SK-N-SH (cell line): Measurements from ENCODE around the gene IRAK4. TPM values are rescaled to one million over a fixed set of nuclear protein-coding genes. Genes with fewer than 3 reads are reported as not detected.

Experiments used
- CTCF ChIA-PET: fragments of 300-600, 350-600 bp; formaldehyde crosslinking; extraction: SDS; loops from one replicate; lab custom pipeline; 2021; lab: Yijun Ruan, JAX
- POLR2A ChIA-PET: fragments of 350-600 bp; sonication (Branson Sonifier 250); formaldehyde crosslinking; extraction: SDS; loops from one replicate; lab custom pipeline; 2020; ENCODE audit warnings: antibody characterized with exemption, inconsistent platforms; lab: Yijun Ruan, JAX
- DNase-seq: peaks from one replicate; pipeline ENCODE4 v3.0.0; 2012
- H2AFZ ChIP-seq: fragments of 200-600 bp; sonication (generic); 2 replicates; pipeline ENCODE4 v1.8.1; 2016; ENCODE audit warnings: antibody characterized with exemption, mild to moderate bottlenecking, low read depth
- H3F3A ChIP-seq: fragments of 200-600 bp; sonication (generic); replicated peaks from 2 replicates; pipeline ENCODE3; 2016; ENCODE audit warnings: antibody characterized with exemption, mild to moderate bottlenecking; ENCODE audit not compliant: insufficient read depth
- H3K27ac ChIP-seq, 2 experiments: fragments of 200-500 bp in 1 of 2; fragments of 200-600 bp in 1 of 2; sonication (Bioruptor generic) in 1 of 2; sonication (generic), shearing (Covaris generic) in 1 of 2; 2 replicates each; pipeline versions ENCODE4 v1.5.1 to v1.6.1; 2014 to 2016; ENCODE audit warnings: low read depth in 2 of 2, inconsistent platforms in 1 of 2, low read length in 1 of 2, mild to moderate bottlenecking in 1 of 2, mixed read lengths in 1 of 2
- H3K27me3 ChIP-seq: fragments of 200-600 bp; sonication (generic), shearing (Covaris generic); 2 replicates; pipeline ENCODE4 v1.6.1; 2016; ENCODE audit warnings: mixed run types; ENCODE audit not compliant: insufficient read depth
- H3K36me3 ChIP-seq, 2 experiments: fragments of 200-500 bp in 1 of 2; fragments of 200-600 bp in 1 of 2; sonication (Bioruptor generic) in 1 of 2; sonication (generic) in 1 of 2; replicated peaks in 1 of 2; 2 replicates each; pipeline versions ENCODE3 to v1.5.1; 2014 to 2016; ENCODE audit warnings: low read length in 1 of 2, mild to moderate bottlenecking in 1 of 2; ENCODE audit not compliant: insufficient read depth in 2 of 2, control insufficient read depth in 1 of 2
- H3K4me1 ChIP-seq, 2 experiments: fragments of 200-500 bp in 1 of 2; fragments of 200-600 bp in 1 of 2; sonication (Bioruptor generic) in 1 of 2; sonication (generic), shearing (Covaris generic) in 1 of 2; 2 replicates each; pipeline versions ENCODE4 v1.5.1 to v1.6.1; 2014 to 2016; ENCODE audit warnings: low read depth in 1 of 2, low read length in 1 of 2, mixed run types in 1 of 2; ENCODE audit not compliant: insufficient read depth in 2 of 2, control insufficient read depth in 1 of 2
- H3K4me2 ChIP-seq: fragments of 200-600 bp; sonication (generic), shearing (Covaris generic); 2 replicates; pipeline ENCODE4 v1.6.1; 2017; ENCODE audit warnings: mixed run types
- H3K4me3 ChIP-seq, 2 experiments: fragments of 200-500 bp in 1 of 2; fragments of 200-600 bp in 1 of 2; sonication (Bioruptor generic) in 1 of 2; sonication (generic), shearing (Covaris generic) in 1 of 2; 2 replicates each; pipeline versions ENCODE4 v1.5.1 to v1.8.1; 2014 to 2016; ENCODE audit warnings: low read depth in 2 of 2, inconsistent platforms in 1 of 2, low read length in 1 of 2, mild to moderate bottlenecking in 1 of 2, mixed read lengths in 1 of 2, moderate library complexity in 1 of 2
- H3K79me2 ChIP-seq: fragments of 200-600 bp; sonication (generic); 2 replicates; pipeline ENCODE4 v1.8.1; 2017; ENCODE audit warnings: mild to moderate bottlenecking; ENCODE audit not compliant: insufficient read depth
- H3K9ac ChIP-seq: fragments of 200-600 bp; sonication (generic); 2 replicates; pipeline ENCODE4 v1.6.1; 2017; ENCODE audit warnings: mixed run types
- H3K9me2 ChIP-seq: fragments of 200-600 bp; sonication (generic); 2 replicates; pipeline ENCODE4 v1.6.1; 2017; ENCODE audit warnings: mixed run types
- H3K9me3 ChIP-seq: fragments of 200-600 bp; sonication (generic); 2 replicates; pipeline ENCODE4 v1.6.1; 2017; ENCODE audit warnings: mixed run types, mild to moderate bottlenecking, moderate library complexity
- H4K20me1 ChIP-seq: fragments of 200-600 bp; sonication (generic); 2 replicates; pipeline ENCODE4 v1.6.1; 2017; ENCODE audit warnings: mild to moderate bottlenecking, mixed run types; ENCODE audit not compliant: insufficient read depth
- CHD2 ChIP-seq: fragments of 150-350 bp; IDR thresholded peaks from 2 replicates; pipeline ENCODE4 v1.6.1; 2018; ENCODE audit warnings: low read length; ENCODE audit not compliant: partially characterized antibody
- CTCF ChIP-seq: fragments of 200-600 bp; sonication (generic); IDR thresholded peaks from 2 replicates; pipeline ENCODE4 v1.6.1; 2017; ENCODE audit warnings: antibody characterized with exemption, mild to moderate bottlenecking, moderate library complexity
- ELF1 ChIP-seq: IDR thresholded peaks from 2 replicates; pipeline ENCODE4 v1.4.0; 2012
- FOXJ3 ChIP-seq: sonication (generic); formaldehyde crosslinking; IDR thresholded peaks from 2 replicates; pipeline ENCODE4 v1.5.1; 2020; ENCODE audit warnings: mild to moderate bottlenecking, missing genetic modification reagents
- GABPA ChIP-seq: IDR thresholded peaks from 2 replicates; pipeline ENCODE4 v1.4.0; 2012; ENCODE audit warnings: low read depth, mild to moderate bottlenecking
- JUND ChIP-seq: IDR thresholded peaks from 2 replicates; pipeline ENCODE4 v1.4.0; 2012
- MXI1 ChIP-seq: IDR thresholded peaks from 2 replicates; pipeline ENCODE4 v1.6.1; 2012; ENCODE audit warnings: mild to moderate bottlenecking, low read depth, low read length, improper control_type of control experiment
- RAD21 ChIP-seq: IDR thresholded peaks from 2 replicates; pipeline ENCODE4 v1.6.1; 2012; ENCODE audit warnings: mild to moderate bottlenecking, low read length
- RCOR1 ChIP-seq: fragments of 150-350 bp; IDR thresholded peaks from 2 replicates; pipeline ENCODE4 v1.6.1; 2017; ENCODE audit warnings: antibody characterized with exemption, low read length
- RFX5 ChIP-seq: IDR thresholded peaks from 2 replicates; pipeline ENCODE4 v1.6.1; 2012; ENCODE audit warnings: mild to moderate bottlenecking, improper control_type of control experiment, low read length
- SMC3 ChIP-seq: IDR thresholded peaks from 2 replicates; pipeline ENCODE4 v1.6.1; 2012; ENCODE audit warnings: low read depth, low read length, improper control_type of control experiment
- YY1 ChIP-seq: IDR thresholded peaks from 2 replicates; pipeline ENCODE4 v1.4.0; 2012; ENCODE audit warnings: low read depth, mild to moderate bottlenecking
- ZBTB33 ChIP-seq: IDR thresholded peaks from 2 replicates; pipeline ENCODE4 v1.4.0; 2012; ENCODE audit warnings: low read depth, borderline replicate concordance
- WGBS: methylation state at CpG from one replicate; pipeline ENCODE4 v1.1.6; 2017; ENCODE audit warnings: low lambda C conversion rate; 5-methylcytosine and 5-hydroxymethylcytosine counted together
- polyA plus RNA-seq, 3 experiments: library from polyadenylated mRNA; depleted of rRNA; stranded (reverse); fragments of >200 nt; gene quantifications; 2 replicates each; pipeline ENCODE4 v1.2.3, GENCODE V29; 2012
- TF ChIP-seq, protein P1 (sequence below): fragments of 150-350 bp; IDR thresholded peaks from 2 replicates; pipeline ENCODE4 v1.6.1; 2016; ENCODE audit warnings: mild to moderate bottlenecking, low read depth, low read length

IRAK4 gene
- polyA plus RNA-seq, 1 of the 3 experiments (the other 2 are of a cell fraction): 5.1 TPM

GRCh38 chr12:43723134-43723533, 35.6 kb upstream of the IRAK4 start:
- Histone ChIP-seq H3K79me2 (no peaks in the 10 kb centered on the region), H4K20me1 (no peaks in the 10 kb centered on the region), H3K27ac (no peak overlapping the region), H3K9me3 (no peaks in the 10 kb centered on the region), H2AFZ (no peak overlapping the region), H3K9ac (no peak overlapping the region), H3K4me3 (no peak overlapping the region), H3F3A (peaks cover 4% of the 10 kb centered on the region), H3K27me3 (no peaks in the 10 kb centered on the region), H3K9me2 (no peaks in the 10 kb centered on the region; the same call in 1 of the 2 replicates), H3K4me2 (no peak overlapping the region), H3K4me1 (no peaks in the 10 kb centered on the region), H3K36me3 (peaks cover 0 to 14% of the 10 kb centered on the region in 2 experiments)
- CTCF ChIA-PET: no interaction called here
- TF ChIP-seq MXI1 (no peak), JUND (no peak), CHD2 (no peak), ELF1 (no peak), FOXJ3 (CRISPR knock-in tag) (no peak), RFX5 (no peak), RCOR1 (no peak), GABPA (no peak), ZBTB33 (no peak), CTCF (no peak)
- TF ChIP-seq, protein P1, sequence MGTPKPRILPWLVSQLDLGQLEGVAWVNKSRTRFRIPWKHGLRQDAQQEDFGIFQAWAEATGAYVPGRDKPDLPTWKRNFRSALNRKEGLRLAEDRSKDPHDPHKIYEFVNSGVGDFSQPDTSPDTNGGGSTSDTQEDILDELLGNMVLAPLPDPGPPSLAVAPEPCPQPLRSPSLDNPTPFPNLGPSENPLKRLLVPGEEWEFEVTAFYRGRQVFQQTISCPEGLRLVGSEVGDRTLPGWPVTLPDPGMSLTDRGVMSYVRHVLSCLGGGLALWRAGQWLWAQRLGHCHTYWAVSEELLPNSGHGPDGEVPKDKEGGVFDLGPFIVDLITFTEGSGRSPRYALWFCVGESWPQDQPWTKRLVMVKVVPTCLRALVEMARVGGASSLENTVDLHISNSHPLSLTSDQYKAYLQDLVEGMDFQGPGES: no peak
- no peak for DNase-seq
- POLR2A ChIA-PET: no interaction called here

DNA sequence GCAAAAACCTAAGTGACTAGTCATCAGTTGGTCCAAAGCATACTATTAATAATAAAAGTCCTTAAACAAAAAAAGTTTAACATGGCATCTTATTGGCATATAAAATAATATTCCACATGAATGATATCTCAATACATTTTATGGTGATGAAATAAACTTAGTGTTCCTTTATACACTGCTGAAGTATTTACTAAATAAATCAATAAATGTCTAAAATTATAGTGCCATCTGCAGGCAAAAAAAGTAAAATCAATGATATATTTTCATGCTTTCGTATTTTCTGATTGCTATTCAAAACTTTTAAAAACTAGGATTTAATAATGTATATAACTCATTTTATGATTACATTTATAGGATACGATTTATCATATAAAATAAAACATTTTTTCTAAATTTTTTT, 30.6 kb upstream of the IRAK4 start:
- Histone ChIP-seq H3K4me1 (no peaks in the 10 kb centered on the region), H3K4me2 (no peak overlapping the region), H2AFZ (no peak overlapping the region), H3K27me3 (no peaks in the 10 kb centered on the region), H3K4me3 (no peak overlapping the region), H3K27ac (no peak overlapping the region), H3K9me3 (no peaks in the 10 kb centered on the region), H4K20me1 (no peaks in the 10 kb centered on the region), H3K79me2 (no peaks in the 10 kb centered on the region), H3F3A (peaks cover 5% of the 10 kb centered on the region), H3K9me2 (no peaks in the 10 kb centered on the region), H3K36me3 (peaks cover 14 to 22% of the 10 kb centered on the region in 2 experiments)
- CTCF ChIA-PET: interaction anchor here (1.0 to 1.3 kb wide), 2 partner anchors 12 to 61 kb away, joined by 3 read pairs; no protein-coding TSS in a partner anchor
- 42% methylated on average over 2 of the region's 2 CpGs for WGBS
- DNase-seq: no peak
- TF ChIP-seq CTCF (peak; percentile 62), SMC3 (no peak), RFX5 (no peak), YY1 (no peak), RAD21 (peak; percentile 25; the same call in 1 of the 2 replicates)
- TF ChIP-seq, all 33 proteins: peak for 2
- POLR2A ChIA-PET: no interaction called here
- no peak overlapping the region for H3K9ac ChIP-seq
